Thoracic aorta (tissue), 2 donors: Measurements from ENCODE around the gene ANTXR1. TPM values are rescaled to one million over a fixed set of nuclear protein-coding genes. Genes with fewer than 3 reads are reported as not detected.
A peak's percentile ranks its signal among the peaks of the same experiment; 100 is the strongest.

Source experiments
- ATAC-seq: fragments of 150-250 bp; one replicate; pipeline ENCODE4 v1.8.0; 2017; ENCODE audit warnings: low read depth; ENCODE audit not compliant: insufficient number of reproducible peaks, low FRiP score
- DNase-seq: peaks from one replicate; pipeline ENCODE4 v3.0.0-alpha.2; 2020; ENCODE audit warnings: low spot score
- H3K27ac ChIP-seq, 2 donors: fragments of 200-600 bp; sonication (generic); 1 replicate in 1 of 2; 2 replicates in 1 of 2; pipeline ENCODE4 v1.5.1; 2016; ENCODE audit warnings: mild to moderate bottlenecking in 2 of 2, moderate library complexity in 2 of 2
- H3K27me3 ChIP-seq: fragments of 200-600 bp; sonication (generic); replicated peaks from 2 replicates; pipeline ENCODE4 v1.6.0; 2016; ENCODE audit warnings: mild to moderate bottlenecking; ENCODE audit not compliant: insufficient read depth
- H3K36me3 ChIP-seq: fragments of 200-600 bp; sonication (generic); one replicate; pipeline ENCODE4 v1.5.1; 2016
- H3K4me1 ChIP-seq, 2 donors: fragments of 200-600 bp; sonication (generic); 1 replicate in 1 of 2; 2 replicates in 1 of 2; pipeline versions ENCODE4 v1.5.1 to v1.6.0; 2016; ENCODE audit warnings: low read depth in 2 of 2, mild to moderate bottlenecking in 1 of 2; ENCODE audit not compliant: control insufficient read depth in 1 of 2
- H3K4me3 ChIP-seq: fragments of 200-600 bp; sonication (generic); 2 replicates; pipeline ENCODE4 v1.5.1; 2016; ENCODE audit warnings: mild to moderate bottlenecking
- H3K9me3 ChIP-seq: fragments of 200-600 bp; sonication (generic); 2 replicates; pipeline ENCODE4 v1.5.1; 2016
- total RNA-seq, 2 donors: library from RNA; depleted of rRNA; stranded (reverse); fragments of >200 nt; gene quantifications; one replicate each; pipeline versions ENCODE4 v1.1.0 to v1.2.3, GENCODE V29; 2016
- TF ChIP-seq, protein P1 (sequence below): fragments of 200-600 bp; sonication (generic); IDR thresholded peaks from one replicate; pipeline ENCODE4 v1.5.1; 2019; ENCODE audit warnings: antibody characterized with exemption

The ANTXR1 gene
- total RNA-seq, 2 donors from 2014 or later = 253 to 313 TPM

DNA sequence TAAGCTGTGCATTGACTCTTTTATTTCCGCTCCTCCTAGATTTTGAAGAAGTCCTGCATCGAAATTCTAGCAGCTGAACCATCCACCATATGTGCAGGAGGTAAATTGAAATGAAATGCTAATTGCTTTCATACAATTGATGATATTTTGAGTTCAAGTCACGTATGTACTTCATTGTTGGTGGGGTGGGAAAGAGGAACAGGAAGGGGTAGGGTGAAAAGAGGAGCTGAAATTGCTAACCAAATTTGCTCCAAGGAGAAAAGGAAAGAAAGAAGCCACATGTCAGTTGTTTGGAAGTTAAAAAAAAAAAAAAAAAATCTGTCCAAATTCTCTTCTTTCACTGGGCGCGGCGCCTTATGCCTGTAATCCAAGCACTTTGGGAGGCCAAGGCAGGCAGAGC lies 77.8 kb downstream of the ANTXR1 start:
- no peak overlapping the region for H3K4me3 ChIP-seq
- H3K27me3 ChIP-seq = no peaks in the 10 kb centered on the region
- peaks cover 15% of the 10 kb centered on the region for H3K36me3 ChIP-seq
- no peak for ATAC-seq
- H3K9me3 ChIP-seq = no peaks in the 10 kb centered on the region
- no peak overlapping the region for H3K27ac ChIP-seq
- DNase-seq = no peak
- H3K4me1 ChIP-seq = peaks cover 23 to 54% of the 10 kb centered on the region in 2 donors
- TF ChIP-seq, protein P1, sequence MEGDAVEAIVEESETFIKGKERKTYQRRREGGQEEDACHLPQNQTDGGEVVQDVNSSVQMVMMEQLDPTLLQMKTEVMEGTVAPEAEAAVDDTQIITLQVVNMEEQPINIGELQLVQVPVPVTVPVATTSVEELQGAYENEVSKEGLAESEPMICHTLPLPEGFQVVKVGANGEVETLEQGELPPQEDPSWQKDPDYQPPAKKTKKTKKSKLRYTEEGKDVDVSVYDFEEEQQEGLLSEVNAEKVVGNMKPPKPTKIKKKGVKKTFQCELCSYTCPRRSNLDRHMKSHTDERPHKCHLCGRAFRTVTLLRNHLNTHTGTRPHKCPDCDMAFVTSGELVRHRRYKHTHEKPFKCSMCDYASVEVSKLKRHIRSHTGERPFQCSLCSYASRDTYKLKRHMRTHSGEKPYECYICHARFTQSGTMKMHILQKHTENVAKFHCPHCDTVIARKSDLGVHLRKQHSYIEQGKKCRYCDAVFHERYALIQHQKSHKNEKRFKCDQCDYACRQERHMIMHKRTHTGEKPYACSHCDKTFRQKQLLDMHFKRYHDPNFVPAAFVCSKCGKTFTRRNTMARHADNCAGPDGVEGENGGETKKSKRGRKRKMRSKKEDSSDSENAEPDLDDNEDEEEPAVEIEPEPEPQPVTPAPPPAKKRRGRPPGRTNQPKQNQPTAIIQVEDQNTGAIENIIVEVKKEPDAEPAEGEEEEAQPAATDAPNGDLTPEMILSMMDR = no peak

DNA sequence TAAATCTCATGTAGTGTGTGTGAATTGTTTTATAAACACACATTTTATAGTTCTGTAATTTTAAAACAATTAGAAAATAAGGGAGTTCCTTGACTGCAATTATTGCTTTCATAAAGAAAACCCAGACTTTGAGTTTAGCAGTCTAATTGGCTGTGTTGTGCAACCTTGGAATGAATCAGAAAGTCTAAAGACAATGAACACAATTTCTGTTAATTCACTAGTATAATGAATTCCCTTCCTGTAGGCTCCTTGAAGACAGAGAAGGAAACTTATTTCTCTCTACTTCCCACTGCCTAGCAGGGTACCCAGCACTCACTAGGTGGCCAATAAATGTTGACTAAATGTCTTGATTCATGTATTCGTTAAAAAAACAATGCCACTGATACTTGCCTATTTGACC lies 79.9 kb downstream of the ANTXR1 start:
- Histone ChIP-seq H3K9me3 (no peaks in the 10 kb centered on the region), H3K36me3 (peaks cover 15% of the 10 kb centered on the region), H3K27me3 (no peaks in the 10 kb centered on the region), H3K4me1 (peaks cover 31 to 53% of the 10 kb centered on the region in 2 donors), H3K27ac (no peak overlapping the region), H3K4me3 (no peak overlapping the region)
- DNase-seq (no peak), ATAC-seq (no peak)
- TF ChIP-seq, protein P1 = no peak

GRCh38 chr2:69095305-69095704 lies 82.3 kb downstream of the ANTXR1 start:
- H3K27ac ChIP-seq = peak overlapping the region; percentile 6 to 42
- TF ChIP-seq, protein P1 = no peak
- peaks cover 15% of the 10 kb centered on the region for H3K36me3 ChIP-seq
- H3K4me3 ChIP-seq = no peak overlapping the region
- H3K9me3 ChIP-seq = no peaks in the 10 kb centered on the region
- ATAC-seq (no peak), DNase-seq (no peak)
- H3K4me1 ChIP-seq = peaks cover 19 to 50% of the 10 kb centered on the region in 2 donors
- no peaks in the 10 kb centered on the region for H3K27me3 ChIP-seq

DNA sequence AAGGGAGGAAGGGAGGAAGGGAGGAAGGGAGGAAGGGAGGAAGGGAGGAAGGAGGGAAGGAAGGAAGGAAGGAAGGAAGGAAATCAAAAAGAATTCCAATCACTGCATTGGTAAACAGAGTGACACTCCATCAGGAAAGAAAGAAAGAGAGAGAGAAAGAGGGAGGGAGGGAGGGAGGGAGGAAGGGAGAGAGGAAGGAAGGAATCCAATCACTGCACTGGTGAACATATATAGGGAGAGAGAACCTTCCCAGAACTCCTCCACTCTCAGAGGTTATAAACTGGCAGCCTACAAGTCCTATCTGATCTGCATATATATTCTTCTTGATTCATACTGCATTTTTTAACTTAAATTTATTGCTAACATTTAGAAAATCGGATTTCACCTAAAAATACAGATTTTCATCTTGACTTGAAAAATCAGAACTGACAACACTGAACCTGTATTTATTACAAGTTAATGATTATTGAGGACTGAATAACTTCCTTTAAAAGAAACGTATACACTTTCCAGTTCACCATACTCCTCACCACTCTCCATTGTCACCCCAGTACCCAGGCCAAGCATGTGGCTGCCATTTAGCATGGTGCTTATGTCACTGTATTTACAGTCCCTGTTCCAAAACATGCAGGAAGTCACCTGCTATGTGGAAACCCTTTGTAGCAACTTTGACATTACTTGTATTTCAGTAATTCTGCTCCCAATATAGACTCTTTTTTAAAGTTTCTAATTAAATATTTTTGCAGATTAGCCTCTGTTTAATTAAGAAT lies 83.5 kb downstream of the ANTXR1 start:
- TF ChIP-seq, protein P1 = no peak
- H3K4me3 ChIP-seq = no peak overlapping the region
- H3K27me3 ChIP-seq = no peaks in the 10 kb centered on the region
- peaks cover 13% of the 10 kb centered on the region for H3K36me3 ChIP-seq
- H3K27ac ChIP-seq = peak overlapping the region; percentile 38 to 45
- DNase-seq (no peak), ATAC-seq (no peak)
- peaks cover 20 to 49% of the 10 kb centered on the region in 2 donors for H3K4me1 ChIP-seq
- no peaks in the 10 kb centered on the region for H3K9me3 ChIP-seq

- TF ChIP-seq, protein P1 = no peak
- Histone ChIP-seq H3K36me3 (peaks cover 13% of the 10 kb centered on the region), H3K4me1 (peaks cover 20 to 49% of the 10 kb centered on the region in 2 donors), H3K27me3 (no peaks in the 10 kb centered on the region), H3K4me3 (no peak overlapping the region), H3K27ac (peak overlapping the region; percentile 38 to 45), H3K9me3 (no peaks in the 10 kb centered on the region)
- DNase-seq (no peak), ATAC-seq (peak; percentile 20)
Measured at GRCh38 chr2:69097148-69097610, 84.2 kb downstream of the ANTXR1 start.
